H1 (cell line): ENCODE data around the gene ACTR2. TPM values are rescaled to one million over a fixed set of nuclear protein-coding genes. Genes with fewer than 3 reads are reported as not detected.

ENCODE experiments used
- BCL11A ChIP-seq, 2 experiments: IDR thresholded peaks; one replicate each; pipeline ENCODE4 v1.6.1; 2011; ENCODE audit warnings: low read depth in 2 of 2, low read length in 2 of 2, mild to moderate bottlenecking in 2 of 2
- polyA plus RNA-seq, 7 experiments: library from polyadenylated mRNA; depleted of rRNA in 3 of 7; stranded (reverse) in 5 of 7; unstranded in 2 of 7; fragments of >200 nt in 5 of 7; fragments of 200-250 nt in 2 of 7; gene quantifications; 1 replicate in 5 of 7; 2 replicates in 1 of 7; 4 replicates in 1 of 7; pipeline versions ENCODE4 v1.2.1 to v1.2.3, GENCODE V29; 2011 to 2013; ENCODE audit warnings: missing spikeins in 2 of 7, mixed read lengths in 2 of 7
- total RNA-seq: library from RNA; stranded (reverse); fragmentation: NEBNext Ultra II Directional; extraction: Animal tissue kit (Norgen Biotek cat#: 25700); gene quantifications from 2 replicates; pipeline ENCODE4 v1.2.1, GENCODE V29; 2021

The ACTR2 gene
- total and polyA plus RNA-seq, 2 of the 8 experiments (the other 6 are each of a cell fraction or from before 2014, with no cell fraction given): 28.3 to 171 TPM

GRCh38 chr2:65291216-65292105, 63.8 kb downstream of the ACTR2 start (continued):
- TF ChIP-seq BCL11A (IDR thresholded peaks at IDR 0.05; ENCODE audit: low read depth in 2 of 2, low read length in 2 of 2): no peak
